ENCODE results near the gene STPG4. TPM values are rescaled to one million over a fixed set of nuclear protein-coding genes. Genes with fewer than 3 reads are reported as not detected.

The STPG4 gene
- polyA plus RNA-seq, 4 donors = 0.22 TPM; not detected in 3

GRCh38 chr2:47039913-47040562 lies 115.1 kb downstream of the STPG4 start:
- no peak for DNase-seq (ENCODE audit: low read depth in 4 of 4, low spot score in 2 of 4)

GRCh38 chr2:47039489-47039870 lies 115.6 kb downstream of the STPG4 start:
- DNase-seq (ENCODE audit: low read depth in 4 of 4, low spot score in 2 of 4) = no peak

- DNase-seq (ENCODE audit: low read depth in 4 of 4, low spot score in 2 of 4) = no peak
Measured at GRCh38 chr2:47038656-47039488, 116.2 kb downstream of the STPG4 start.

DNA sequence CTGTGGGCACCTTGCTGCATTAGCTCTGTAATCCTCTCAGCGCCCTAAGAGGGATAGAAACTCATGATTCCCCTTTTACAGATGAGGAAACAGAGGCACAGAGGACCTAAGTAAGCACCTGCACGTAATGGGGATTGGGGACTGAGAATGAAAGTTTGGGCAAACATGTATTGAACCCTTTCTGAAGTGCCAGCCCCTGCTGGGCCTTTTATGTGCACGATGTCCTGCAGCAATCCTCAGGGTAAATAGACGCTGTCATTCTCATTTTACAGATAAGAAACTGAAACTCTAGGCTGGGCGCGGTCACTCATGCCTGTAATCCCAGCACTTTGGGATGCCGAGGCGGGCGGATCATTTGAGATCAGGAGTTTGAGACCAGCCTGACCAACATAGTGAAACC lies 117.4 kb downstream of the STPG4 start:
- DNase-seq (ENCODE audit: low read depth in 4 of 4, low spot score in 2 of 4) = no peak

Other genes starting within 250 kb of the STPG4 start
- gene MCFD2, start 239.5 kb downstream of the STPG4 start, polyA plus RNA-seq (ENCODE audit: insufficient read length in 4 of 4) = 10 to 100 TPM; 83.7 to 92.2 (median 90.4) TPM
- gene TTC7A, start 214.1 kb downstream of the STPG4 start, polyA plus RNA-seq (ENCODE audit: insufficient read length in 4 of 4) = 10 to 100 TPM; 10.6 to 12.8 (median 12.3) TPM
- gene CALM2, start 21.2 kb upstream of the STPG4 start, polyA plus RNA-seq (ENCODE audit: insufficient read length in 4 of 4) = 1,000 to 10,000 TPM in 2 of 4 donors, 100 to 1,000 TPM in 2; 774 to 1,242 (median 984) TPM
- gene EPCAM, start 214.0 kb upstream of the STPG4 start, polyA plus RNA-seq (ENCODE audit: insufficient read length in 4 of 4) = 100 to 1,000 TPM; 369 to 479 (median 386) TPM
- 10 to 100 TPM; 67.1 to 80.9 (median 73.2) TPM for gene MSH2, start 247.8 kb upstream of the STPG4 start, polyA plus RNA-seq (ENCODE audit: insufficient read length in 4 of 4)